Right renal pelvis (tissue), 4 donors: ENCODE data around the gene SEC22C. TPM values are rescaled to one million over a fixed set of nuclear protein-coding genes. Genes with fewer than 3 reads are reported as not detected.
"Not testable (repeated sequence)": the region's sequence is repeated elsewhere in the genome, so short reads cannot be mapped to it uniquely, and the experiment has no call there.

Source experiments
- DNase-seq, 4 donors: peaks; one replicate each; pipeline ENCODE4 v3.0.0-alpha.2; 2013; ENCODE audit warnings: low read depth in 4 of 4, low spot score in 3 of 4, missing footprints in 1 of 4
- polyA plus RNA-seq, 4 donors: library from polyadenylated mRNA; unstranded; fragments of 120-200 nt; gene quantifications; one replicate each; pipeline ENCODE4 v1.2.1, GENCODE V29; 2013; ENCODE audit not compliant: insufficient read length in 4 of 4

The SEC22C gene
- polyA plus RNA-seq = 10 to 100 TPM; 42.8 to 48.2 (median 46.0) TPM

GRCh38 chr3:42581709-42582473, at the start of gene SEC22C:
Gene SEC22C, minus strand, starts transcription at chr3:42581967. Its CDS starts 12,921 bp downstream, at chr3:42569046.
- peak; percentile 79 to 87 (median 86) for DNase-seq

GRCh38 chr3:42613462-42613861, 31.7 kb upstream of the SEC22C start:
- no peak for DNase-seq

- no peak for DNase-seq
Measured at GRCh38 chr3:42612928-42613327, 31.2 kb upstream of the SEC22C start.

GRCh38 chr3:42612217-42612616, 30.4 kb upstream of the SEC22C start:
- no peak for DNase-seq

- DNase-seq = no peak
Measured at GRCh38 chr3:42610976-42611375, 29.2 kb upstream of the SEC22C start.

- no peak for DNase-seq
Measured at GRCh38 chr3:42608581-42608980, 26.8 kb upstream of the SEC22C start.

GRCh38 chr3:42605546-42606173, 23.9 kb upstream of the SEC22C start:
- no peak for DNase-seq

GRCh38 chr3:42602961-42603360, 21.2 kb upstream of the SEC22C start:
- no peak for DNase-seq

GRCh38 chr3:42601896-42602581, 20.3 kb upstream of the SEC22C start:
- DNase-seq = no peak

GRCh38 chr3:42600958-42601675, 19.4 kb upstream of the SEC22C start:
- peak in 1 of 4 donors; percentile 53 for DNase-seq

- DNase-seq = peak; percentile 98 to 99 (median 98)
Measured at GRCh38 chr3:42600111-42600957, 18.6 kb upstream of the SEC22C start, which contains the start of gene NKTR. Gene NKTR, plus strand, starts transcription at chr3:42600686. Its CDS starts 321 bp downstream, at chr3:42601007.

GRCh38 chr3:42597098-42597497, 15.3 kb upstream of the SEC22C start:
- DNase-seq = not testable (repeated sequence)

- DNase-seq = no peak
Measured at GRCh38 chr3:42595682-42596081, 13.9 kb upstream of the SEC22C start.

GRCh38 chr3:42593635-42594034, 11.9 kb upstream of the SEC22C start:
- no peak for DNase-seq

GRCh38 chr3:42591811-42592210, 10.0 kb upstream of the SEC22C start:
- DNase-seq = no peak

GRCh38 chr3:42590989-42591756, 9.4 kb upstream of the SEC22C start:
- no peak for DNase-seq

- no peak for DNase-seq
Measured at GRCh38 chr3:42589382-42590109, 7.8 kb upstream of the SEC22C start.

- DNase-seq = no peak
Measured at GRCh38 chr3:42588625-42589024, 6.9 kb upstream of the SEC22C start.
